ENCODE results near the gene GARS1.

DNA sequence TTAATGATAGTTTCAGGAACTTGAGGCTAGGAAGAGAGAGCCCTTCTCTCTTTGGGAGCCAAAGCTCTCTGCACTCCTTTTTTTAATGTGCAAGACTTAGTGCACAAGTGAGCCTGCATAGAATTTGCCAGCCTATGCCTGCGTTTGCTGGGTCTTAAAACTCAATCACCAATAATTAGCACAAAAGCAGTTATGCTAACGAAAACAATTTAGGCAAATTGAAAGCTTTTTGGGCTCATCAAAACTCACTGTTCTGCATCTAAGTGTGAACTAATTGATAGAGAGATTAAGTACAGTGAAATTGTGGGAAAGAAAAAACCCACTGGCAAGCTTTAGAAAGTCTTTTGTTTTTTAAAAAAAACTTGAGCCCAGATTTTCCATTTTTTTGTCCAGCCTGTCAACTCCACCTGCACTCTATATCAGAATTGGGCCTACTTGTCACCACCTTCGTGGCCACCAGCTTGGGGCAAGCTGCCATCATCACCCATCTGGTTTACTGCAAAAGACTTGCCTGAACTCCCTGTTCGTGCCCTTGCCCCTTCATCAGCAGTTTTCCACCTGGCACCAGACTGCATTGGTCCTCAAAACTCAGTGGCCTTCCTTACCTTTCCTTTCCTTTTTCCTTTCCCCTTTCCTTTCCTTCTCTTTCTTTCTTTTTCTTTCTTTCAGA lies 49.7 kb downstream of the GARS1 start:
- TF ChIP-seq, protein P1, sequence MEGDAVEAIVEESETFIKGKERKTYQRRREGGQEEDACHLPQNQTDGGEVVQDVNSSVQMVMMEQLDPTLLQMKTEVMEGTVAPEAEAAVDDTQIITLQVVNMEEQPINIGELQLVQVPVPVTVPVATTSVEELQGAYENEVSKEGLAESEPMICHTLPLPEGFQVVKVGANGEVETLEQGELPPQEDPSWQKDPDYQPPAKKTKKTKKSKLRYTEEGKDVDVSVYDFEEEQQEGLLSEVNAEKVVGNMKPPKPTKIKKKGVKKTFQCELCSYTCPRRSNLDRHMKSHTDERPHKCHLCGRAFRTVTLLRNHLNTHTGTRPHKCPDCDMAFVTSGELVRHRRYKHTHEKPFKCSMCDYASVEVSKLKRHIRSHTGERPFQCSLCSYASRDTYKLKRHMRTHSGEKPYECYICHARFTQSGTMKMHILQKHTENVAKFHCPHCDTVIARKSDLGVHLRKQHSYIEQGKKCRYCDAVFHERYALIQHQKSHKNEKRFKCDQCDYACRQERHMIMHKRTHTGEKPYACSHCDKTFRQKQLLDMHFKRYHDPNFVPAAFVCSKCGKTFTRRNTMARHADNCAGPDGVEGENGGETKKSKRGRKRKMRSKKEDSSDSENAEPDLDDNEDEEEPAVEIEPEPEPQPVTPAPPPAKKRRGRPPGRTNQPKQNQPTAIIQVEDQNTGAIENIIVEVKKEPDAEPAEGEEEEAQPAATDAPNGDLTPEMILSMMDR (IDR thresholded peaks at IDR 0.05 in 8 of 11, conservative IDR thresholded peaks at IDR 0.05 in 3 of 11), result no peak
- no peak for TF ChIP-seq POLR2AphosphoS5 (IDR thresholded peaks at IDR 0.05)
